Stimulated activated CD8-positive, alpha-beta memory T cell treated with anti-CD3 and anti-CD28 coated beads, Interleukin-12 subunit alpha, Interleukin-12 subunit beta, amount 100 ng/mL, for 1 hour (primary cell): ENCODE measurements around the gene STAT6.
"Not testable (repeated sequence)": the region's sequence is repeated elsewhere in the genome, so short reads cannot be mapped to it uniquely, and the experiment has no call there.

Source experiments
- DNase-seq: peaks from one replicate; pipeline ENCODE4 v3.0.0-alpha.2; 2020; ENCODE audit warnings: low read depth

The STAT6 gene

GRCh38 chr12:57087010-57087690, 24.0 kb downstream of the STAT6 start:
- peak; percentile 95 for DNase-seq

- DNase-seq, result peak; percentile 56
Measured at GRCh38 chr12:57086493-57087009, 24.6 kb downstream of the STAT6 start.

- DNase-seq, result no peak
Measured at GRCh38 chr12:57085999-57086492, 25.1 kb downstream of the STAT6 start.

- DNase-seq, result no peak
Measured at GRCh38 chr12:57080855-57081254, 30.3 kb downstream of the STAT6 start.

GRCh38 chr12:57079821-57080220, 31.3 kb downstream of the STAT6 start:
- no peak for DNase-seq

GRCh38 chr12:57078519-57079404, 32.4 kb downstream of the STAT6 start, which contains the start of gene NEMP1:
NEMP1 (minus strand) TSS chr12:57078791; CDS start chr12:57078745, 46 bp downstream.
- DNase-seq, result peak; percentile 92

GRCh38 chr12:57073566-57074450, 37.4 kb downstream of the STAT6 start:
- DNase-seq, result not testable (repeated sequence)

GRCh38 chr12:57072661-57073060, 38.5 kb downstream of the STAT6 start:
- DNase-seq, result no peak

- no peak for DNase-seq
Measured at GRCh38 chr12:57069523-57069922, 41.6 kb downstream of the STAT6 start.

GRCh38 chr12:57066245-57066644, 44.9 kb downstream of the STAT6 start:
- DNase-seq, result no peak

- no peak for DNase-seq
Measured at GRCh38 chr12:57063991-57064685, 47.0 kb downstream of the STAT6 start.

- no peak for DNase-seq
Measured at GRCh38 chr12:57058454-57058853, 52.7 kb downstream of the STAT6 start.

- no peak for DNase-seq
Measured at GRCh38 chr12:57057067-57057751, 54.0 kb downstream of the STAT6 start.

- DNase-seq, result no peak
Measured at GRCh38 chr12:57055824-57056223, 55.3 kb downstream of the STAT6 start.

- DNase-seq, result not testable (repeated sequence)
Measured at GRCh38 chr12:57053901-57054300, 57.3 kb downstream of the STAT6 start.

GRCh38 chr12:57053146-57053545, 58.0 kb downstream of the STAT6 start:
- DNase-seq, result not testable (repeated sequence)

GRCh38 chr12:57051011-57051410, 60.2 kb downstream of the STAT6 start:
- no peak for DNase-seq

- no peak for DNase-seq
Measured at GRCh38 chr12:57049890-57050289, 61.3 kb downstream of the STAT6 start, which contains the start of gene MYO1A. MYO1A (minus strand) TSS chr12:57050129; CDS start chr12:57048323, 1,806 bp downstream.

- no peak for DNase-seq
Measured at GRCh38 chr12:57049119-57049446, 62.1 kb downstream of the STAT6 start.

GRCh38 chr12:57048423-57049118, 62.6 kb downstream of the STAT6 start:
- DNase-seq, result no peak
